IPS-NIHi7 (cell line): Measurements from ENCODE around the gene PELI3.
"Not testable (repeated sequence)": the region's sequence is repeated elsewhere in the genome, so short reads cannot be mapped to it uniquely, and the experiment has no call there.

ENCODE experiments used
- DNase-seq: peaks from one replicate; pipeline ENCODE4 v3.0.0; 2012; ENCODE audit warnings: mixed read lengths; ENCODE audit errors: extremely low spot score

PELI3 gene

GRCh38 chr11:66443602-66444001, 23.1 kb upstream of the PELI3 start:
- DNase-seq: no peak

DNA sequence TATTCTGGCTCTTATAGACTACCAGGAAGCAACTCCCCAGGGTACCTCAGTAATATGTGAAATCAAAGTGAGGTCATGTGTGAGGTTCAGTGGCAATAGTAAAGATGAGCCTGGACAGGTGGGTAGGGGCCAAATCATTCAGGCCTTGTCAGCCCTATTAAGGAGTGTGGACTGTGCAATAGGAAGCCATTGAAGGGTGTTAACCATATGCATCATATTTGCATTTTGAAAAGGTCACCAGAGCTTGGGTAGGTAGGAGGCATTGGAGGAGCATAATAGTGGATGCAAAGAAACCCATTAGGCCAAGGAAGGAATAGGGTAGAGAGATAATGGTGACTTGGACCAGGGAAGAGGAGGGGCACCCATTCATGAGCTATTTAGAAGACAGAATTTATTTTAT, 19.7 kb upstream of the PELI3 start:
- DNase-seq: no peak

DNA sequence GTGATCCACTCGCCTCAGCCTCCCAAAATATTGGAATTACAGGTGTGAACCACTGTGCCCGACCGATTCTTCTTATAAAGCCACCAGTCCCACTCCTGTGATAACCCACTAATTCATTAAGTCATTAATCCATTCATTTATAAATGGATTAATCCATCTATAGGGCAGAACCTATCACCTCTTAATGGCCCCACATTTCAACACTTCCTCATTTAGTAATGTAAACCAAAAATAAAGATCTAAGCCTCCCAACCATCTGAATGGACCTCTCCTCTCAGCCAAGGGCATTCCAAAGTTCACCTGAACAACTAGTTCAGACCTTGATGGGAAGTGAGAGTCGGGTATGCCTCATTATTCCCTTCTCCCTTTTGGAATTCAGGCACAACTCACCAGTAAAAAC, 18.2 kb upstream of the PELI3 start:
- DNase-seq: no peak

GRCh38 chr11:66450560-66450959, 16.1 kb upstream of the PELI3 start:
- no peak for DNase-seq

GRCh38 chr11:66451663-66452062, 15.0 kb upstream of the PELI3 start:
- no peak for DNase-seq

DNA sequence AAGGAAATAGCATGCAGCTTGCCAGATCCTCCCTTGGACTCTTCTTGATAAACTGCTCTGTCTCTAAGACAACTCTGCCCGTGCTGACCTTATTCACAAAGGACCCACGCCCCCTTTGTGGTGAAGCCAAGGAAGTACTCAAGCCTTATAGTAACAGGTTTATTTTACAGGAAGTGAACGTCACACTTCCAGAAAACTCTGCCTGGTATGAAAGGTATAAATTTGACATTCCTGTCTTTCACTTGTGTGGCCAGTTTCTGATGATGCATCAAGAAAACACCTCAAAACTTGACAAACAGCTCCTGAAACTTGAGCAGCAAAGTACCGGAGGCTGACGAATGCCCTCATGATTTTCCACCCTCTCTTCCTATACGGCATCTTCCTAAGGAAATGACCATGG, 12.5 kb upstream of the PELI3 start:
- DNase-seq: no peak

- no peak for DNase-seq
These were observed 11.9 kb upstream of the PELI3 start for GRCh38 chr11:66454828-66455227.

DNA sequence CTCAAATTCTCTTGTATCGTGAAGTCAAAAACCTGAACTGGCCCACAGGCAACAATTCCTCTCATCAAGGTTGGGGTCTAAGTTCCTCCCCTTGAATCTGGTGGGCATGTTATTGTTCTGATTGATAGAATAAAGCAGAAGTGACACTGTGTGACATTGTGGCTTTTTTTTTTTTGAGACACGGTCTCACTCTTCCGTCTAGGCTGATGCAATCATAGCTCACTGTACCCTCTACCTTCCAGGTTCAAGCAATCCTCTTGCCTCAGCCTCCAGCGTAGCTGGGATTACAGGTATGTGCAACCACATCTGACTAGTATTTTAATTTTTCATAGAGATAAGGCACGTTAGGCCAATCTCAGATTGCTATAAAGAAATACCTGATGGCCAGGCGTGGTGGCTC, 8.9 kb upstream of the PELI3 start:
- DNase-seq: no peak

GRCh38 chr11:66459138-66459778, 7.4 kb upstream of the PELI3 start:
- no peak for DNase-seq

- no peak for DNase-seq
These were observed 4.7 kb upstream of the PELI3 start for GRCh38 chr11:66462010-66462409.

DNA sequence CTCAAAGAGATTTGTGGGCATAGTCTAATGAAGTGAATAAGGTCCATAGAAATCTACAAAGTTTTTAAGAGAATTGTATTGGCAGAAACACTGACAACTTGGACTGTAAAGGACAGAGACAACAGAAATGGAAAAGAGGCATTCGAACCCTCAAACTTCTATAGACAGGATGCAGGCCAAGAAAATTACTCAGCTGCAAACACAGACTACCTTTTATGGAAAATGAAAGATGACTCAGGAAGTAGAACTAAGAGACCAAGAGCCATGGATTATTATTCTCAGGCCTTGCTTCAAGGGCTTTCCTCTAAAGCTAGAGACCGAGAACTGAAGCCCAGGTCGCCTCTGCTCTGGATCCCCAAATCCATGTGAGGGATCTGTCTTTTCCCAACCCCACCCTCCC, 3.8 kb upstream of the PELI3 start:
- no peak for DNase-seq

DNA sequence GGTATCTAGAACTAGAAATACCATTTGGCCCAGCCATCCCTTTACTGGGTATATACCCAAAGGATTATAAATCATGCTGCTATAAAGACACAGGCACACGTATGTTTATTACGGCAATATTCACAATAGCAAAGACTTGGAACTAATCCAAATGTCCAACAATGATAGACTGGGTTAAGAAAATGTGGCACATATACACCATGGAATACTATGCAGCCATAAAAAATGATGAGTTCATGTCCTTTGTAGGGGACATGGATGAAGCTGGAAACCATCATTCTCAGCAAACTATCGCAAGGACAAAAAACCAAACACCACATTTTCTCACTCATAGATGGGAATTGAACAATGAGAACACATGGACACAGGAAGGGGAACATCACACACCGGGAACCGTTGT, 2.6 kb upstream of the PELI3 start:
- DNase-seq: not testable (repeated sequence)

GRCh38 chr11:66464916-66465315, 1.8 kb upstream of the PELI3 start:
- DNase-seq: no peak

GRCh38 chr11:66465373-66466224, 1.1 kb upstream of the PELI3 start:
- DNase-seq: no peak

- DNase-seq: peak; percentile 58
These were observed 442 bp downstream of the PELI3 start for GRCh38 chr11:66467034-66467659.

GRCh38 chr11:66467756-66468155, 1.1 kb downstream of the PELI3 start:
- DNase-seq: no peak

GRCh38 chr11:66468691-66469090, 2.0 kb downstream of the PELI3 start:
- no peak for DNase-seq

GRCh38 chr11:66469441-66469840, 2.7 kb downstream of the PELI3 start:
- DNase-seq: no peak

GRCh38 chr11:66470015-66470414, 3.3 kb downstream of the PELI3 start:
- DNase-seq: no peak

DNA sequence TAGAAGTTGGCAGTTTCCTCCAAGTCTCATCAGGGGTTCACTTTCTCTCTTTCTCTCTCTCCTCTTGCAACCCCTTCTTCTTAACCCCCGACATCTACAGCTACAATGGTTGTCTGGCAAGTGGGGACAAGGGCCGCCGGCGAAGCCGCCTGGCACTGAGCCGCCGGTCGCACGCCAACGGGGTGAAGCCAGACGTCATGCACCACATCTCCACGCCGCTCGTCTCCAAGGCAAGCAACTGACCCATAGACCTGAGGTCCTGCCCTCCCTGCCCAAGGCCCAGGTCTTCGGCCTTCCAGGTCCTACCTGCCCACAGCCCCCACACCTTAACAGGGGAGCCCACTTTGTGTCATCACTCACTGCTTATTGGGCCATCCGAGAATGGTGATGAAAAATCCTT, 4.4 kb downstream of the PELI3 start:
- DNase-seq: no peak

- DNase-seq: no peak
These were observed 5.3 kb downstream of the PELI3 start for GRCh38 chr11:66472054-66472453.

- no peak for DNase-seq
These were observed 6.5 kb downstream of the PELI3 start for GRCh38 chr11:66473167-66473566.
